Activated CD4-positive, alpha-beta T cell treated with anti-CD3 and anti-CD28 coated beads for 36 hours (primary cell): ENCODE measurements around the gene PPIL1. TPM values are rescaled to one million over a fixed set of nuclear protein-coding genes. Genes with fewer than 3 reads are reported as not detected.

ENCODE experiments used
- ATAC-seq: fragments of 200-7000 bp; cut with Tn5 transposase; one replicate; pipeline ENCODE4 v1.10.0; 2021; ENCODE audit warnings: mild to moderate bottlenecking, moderate library complexity
- CTCF ChIA-PET: fragments of 350-600 bp; sonication (Branson Sonifier 250); formaldehyde crosslinking; loops from one replicate; lab custom pipeline; 2021; ENCODE audit warnings: antibody characterized with exemption; lab: Charles Lee
- POLR2A ChIA-PET: fragments of 350-600 bp; sonication (Branson Sonifier 250); formaldehyde crosslinking; loops from one replicate; lab custom pipeline; 2021; ENCODE audit warnings: antibody characterized with exemption, inconsistent platforms; lab: Charles Lee
- DNase-seq: peaks from one replicate; pipeline ENCODE4 v3.0.0-alpha.2; 2020
- H3K27ac Mint-ChIP-seq: one replicate; pipeline ENCODE4 v1.8.0; 2021; ENCODE audit warnings: mixed read lengths
- H3K27me3 Mint-ChIP-seq: one replicate; pipeline ENCODE4 v1.8.0; 2021; ENCODE audit warnings: mixed read lengths
- H3K36me3 Mint-ChIP-seq: one replicate; pipeline ENCODE4 v1.8.0; 2021; ENCODE audit warnings: low read depth, mixed read lengths
- H3K4me1 Mint-ChIP-seq: one replicate; pipeline ENCODE4 v1.8.0; 2021; ENCODE audit warnings: mixed read lengths
- H3K4me3 Mint-ChIP-seq: one replicate; pipeline ENCODE4 v1.8.0; 2021; ENCODE audit warnings: mild to moderate bottlenecking, moderate library complexity, mixed read lengths
- H3K9me3 Mint-ChIP-seq: one replicate; pipeline ENCODE4 v1.8.0; 2021; ENCODE audit warnings: low read depth, mixed read lengths
- intact Hi-C, 2 experiments: fragments of 100-400 bp; cut with DNase I in 1 of 2; cut with micrococcal nuclease in 1 of 2; formaldehyde crosslinking; loops; one replicate each; pipeline versions ENCODE4 v1.14.2 to v1.15.1; 2022 to 2024; cut with DNase I, micrococcal nuclease
- total RNA-seq, 2 experiments: library from RNA; stranded (reverse); gene quantifications; one replicate each; pipeline ENCODE4 v1.2.3, GENCODE V29; 2021

PPIL1 gene
- total RNA-seq, 2 experiments from 2014 or later = 45.9 to 46.0 TPM

DNA sequence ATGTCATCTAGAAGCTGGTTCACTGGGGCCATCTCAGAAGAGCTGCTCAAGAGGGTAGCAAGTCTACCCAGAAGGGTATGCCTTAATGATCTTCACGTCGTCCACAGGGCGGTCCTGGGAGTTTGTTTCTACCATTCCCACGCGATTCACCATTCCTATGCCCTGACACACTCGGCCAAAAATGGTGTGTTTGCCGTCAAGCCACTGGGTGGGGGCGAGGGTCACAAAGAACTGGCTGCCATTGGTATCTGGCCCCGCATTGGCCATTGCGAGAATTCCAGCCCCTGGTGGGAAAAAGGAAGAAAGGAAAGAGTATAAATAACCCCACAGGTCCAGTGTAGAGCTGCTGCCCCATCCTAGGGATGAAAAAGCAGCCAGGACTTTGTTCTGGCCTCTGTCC lies 18.9 kb downstream of the PPIL1 start:
- CTCF ChIA-PET = no interaction called here
- no peak for ATAC-seq
- peaks cover 46% of the 10 kb centered on the region for H3K36me3 Mint-ChIP-seq

GRCh38 chr6:36853325-36853724 lies 21.3 kb downstream of the PPIL1 start:
- no peaks in the 10 kb centered on the region for H3K27me3 Mint-ChIP-seq
- H3K4me3 Mint-ChIP-seq = no peak overlapping the region
- intact Hi-C loops = no loop called here
- CTCF ChIA-PET = interaction anchor here (0.6 to 6.1 kb wide), 9 partner anchors 10 to 561 kb away, joined by 3 to 60 read pairs (median 4); partner anchors contain the start of gene PPIL1
- POLR2A ChIA-PET = no interaction called here
- ATAC-seq (no peak), DNase-seq (no peak)
- H3K27ac Mint-ChIP-seq = peak overlapping the region; percentile 20
- H3K36me3 Mint-ChIP-seq = peaks cover 50% of the 10 kb centered on the region
- peaks cover 4% of the 10 kb centered on the region for H3K9me3 Mint-ChIP-seq
- peaks cover 2% of the 10 kb centered on the region for H3K4me1 Mint-ChIP-seq

More for the DNA sequence above, 18.9 kb downstream of the PPIL1 start:
- intact Hi-C loops = no loop called here
- Mint-ChIP-seq H3K9me3 (peaks cover 3% of the 10 kb centered on the region), H3K4me1 (peaks cover 2% of the 10 kb centered on the region), H3K27me3 (no peaks in the 10 kb centered on the region), H3K27ac (no peak overlapping the region), H3K4me3 (no peak overlapping the region)
- no peak for DNase-seq
- POLR2A ChIA-PET = interaction anchor here (0.5 kb wide), 1 partner anchor 326 kb away, joined by 4 read pairs; no protein-coding TSS in a partner anchor

GRCh38 chr6:36852481-36853147 lies 22.0 kb downstream of the PPIL1 start:
- H3K4me3 Mint-ChIP-seq = no peak overlapping the region
- H3K27ac Mint-ChIP-seq = peak overlapping the region; percentile 20
- H3K4me1 Mint-ChIP-seq = peaks cover 2% of the 10 kb centered on the region
- ChIA-PET POLR2A (no interaction called here), CTCF (interaction anchor here (0.6 to 6.1 kb wide), 17 partner anchors 7 to 1140 kb away, joined by 3 to 60 read pairs (median 5); partner anchors contain the start of gene PPIL1)
- no peak for DNase-seq
- no peaks in the 10 kb centered on the region for H3K27me3 Mint-ChIP-seq
- peaks cover 4% of the 10 kb centered on the region for H3K9me3 Mint-ChIP-seq
- H3K36me3 Mint-ChIP-seq = peaks cover 50% of the 10 kb centered on the region
- ATAC-seq = no peak
- intact Hi-C loops = no loop called here

DNA sequence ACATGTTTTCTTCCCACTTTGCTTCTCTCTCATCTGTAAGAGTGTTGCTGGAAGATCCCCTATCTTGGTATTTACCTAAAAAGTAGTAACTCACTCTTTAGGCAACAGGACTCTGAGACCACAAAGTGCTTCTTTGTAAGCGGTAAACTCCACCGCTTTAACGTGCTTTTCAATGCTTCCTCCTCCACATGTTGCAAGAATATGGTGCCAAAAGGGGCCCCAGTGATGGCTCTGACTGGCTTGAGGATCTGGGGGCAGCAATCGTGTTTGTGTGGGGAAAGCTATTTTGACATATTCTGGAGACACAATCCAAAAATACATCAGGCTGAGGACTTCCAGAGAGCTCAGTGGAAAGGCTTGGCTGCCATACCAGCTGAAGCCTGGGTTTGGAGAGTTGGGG lies 23.0 kb downstream of the PPIL1 start:
- CTCF ChIA-PET = interaction anchor here (0.6 to 6.1 kb wide), 31 partner anchors 8 to 782 kb away, joined by 3 to 60 read pairs (median 4); partner anchors contain the start of gene PPIL1
- no peak overlapping the region for H3K4me3 Mint-ChIP-seq
- peaks cover 2% of the 10 kb centered on the region for H3K4me1 Mint-ChIP-seq
- DNase-seq = no peak
- H3K36me3 Mint-ChIP-seq = peaks cover 45% of the 10 kb centered on the region
- H3K9me3 Mint-ChIP-seq = peaks cover 4% of the 10 kb centered on the region
- POLR2A ChIA-PET = no interaction called here
- no peak overlapping the region for H3K27ac Mint-ChIP-seq
- H3K27me3 Mint-ChIP-seq = no peaks in the 10 kb centered on the region
- intact Hi-C loops = loop anchor here (1.0 to 2.0 kb wide), 2 partner anchors 85 kb away; no protein-coding TSS in a partner anchor
- no peak for ATAC-seq

GRCh38 chr6:36851149-36851614 lies 23.4 kb downstream of the PPIL1 start:
- no peaks in the 10 kb centered on the region for H3K27me3 Mint-ChIP-seq
- peaks cover 40% of the 10 kb centered on the region for H3K36me3 Mint-ChIP-seq
- DNase-seq = peak; percentile 56
- ATAC-seq = peak; percentile 23
- peaks cover 2% of the 10 kb centered on the region for H3K4me1 Mint-ChIP-seq
- CTCF ChIA-PET = interaction anchor here (0.6 to 6.1 kb wide), 31 partner anchors 9 to 1209 kb away, joined by 3 to 60 read pairs (median 4); partner anchors contain the start of gene PPIL1
- H3K27ac Mint-ChIP-seq = no peak overlapping the region
- no peak overlapping the region for H3K4me3 Mint-ChIP-seq
- H3K9me3 Mint-ChIP-seq = peaks cover 4% of the 10 kb centered on the region
- intact Hi-C loops = loop anchor here (1.0 to 2.0 kb wide), 2 partner anchors 84 to 85 kb away; no protein-coding TSS in a partner anchor
- POLR2A ChIA-PET = no interaction called here

DNA sequence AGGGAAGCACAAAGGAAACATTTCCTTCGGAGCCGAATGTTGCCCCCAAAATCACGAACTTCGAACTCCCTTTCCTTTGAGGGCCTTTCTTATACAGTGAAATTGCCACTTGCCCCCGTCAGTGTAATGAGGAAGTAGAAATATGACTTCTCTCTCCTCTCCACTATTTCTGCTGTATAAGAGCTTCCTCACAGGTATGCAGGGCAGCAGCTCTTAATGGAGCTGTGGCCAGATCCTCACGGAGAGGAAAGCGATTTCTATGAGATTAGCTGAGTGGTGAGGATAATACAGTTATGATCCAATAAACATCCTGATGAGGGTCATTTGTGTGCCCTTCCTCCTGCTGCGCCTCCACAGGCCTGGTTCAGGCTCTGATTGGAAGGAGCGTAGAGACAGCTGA lies 24.6 kb downstream of the PPIL1 start:
- ATAC-seq = no peak
- CTCF ChIA-PET = interaction anchor here (0.6 to 6.1 kb wide), 12 partner anchors 8 to 168 kb away, joined by 3 to 60 read pairs (median 12); no protein-coding TSS in a partner anchor
- peaks cover 4% of the 10 kb centered on the region for H3K9me3 Mint-ChIP-seq

DNA sequence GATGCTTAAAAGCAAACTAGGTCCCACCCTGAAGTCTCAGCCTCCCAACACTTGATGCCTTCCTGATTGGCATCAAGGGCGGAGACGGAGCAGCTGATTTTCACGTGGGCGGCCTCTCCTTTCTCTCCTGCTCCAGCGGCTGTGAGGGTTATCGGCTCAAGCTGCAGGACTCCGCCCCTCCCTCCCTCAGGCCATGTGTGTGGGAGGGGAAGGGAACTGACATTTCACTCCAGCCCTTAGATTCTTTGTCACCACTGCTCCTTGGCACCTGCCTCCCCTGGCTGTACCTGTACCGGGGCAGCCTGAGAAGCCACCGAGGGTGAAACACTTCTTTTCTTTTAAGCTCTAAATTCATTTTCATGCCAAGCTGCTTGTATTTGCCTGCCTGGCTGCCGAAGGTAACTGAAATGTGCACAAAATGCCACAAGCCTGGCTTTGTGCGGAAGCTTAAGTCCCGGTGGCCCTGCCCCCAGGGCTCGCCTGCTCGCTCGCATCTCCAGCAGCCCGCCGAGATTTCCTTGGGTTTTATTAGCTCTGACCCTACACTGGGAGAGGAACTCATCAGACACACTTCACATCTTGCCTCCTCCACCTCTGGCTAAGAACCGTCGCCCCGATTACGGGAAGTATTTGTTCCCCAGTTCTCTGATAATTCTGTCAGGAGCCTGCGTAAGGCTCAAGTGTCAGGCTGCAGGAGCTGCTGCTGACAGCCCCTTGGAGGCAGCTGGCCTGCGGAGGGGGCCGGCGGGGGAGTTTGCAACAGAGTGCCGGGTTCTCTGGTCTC lies 25.8 kb downstream of the PPIL1 start:
- ATAC-seq (no peak), DNase-seq (no peak)
- H3K27ac Mint-ChIP-seq = no peak overlapping the region
- ChIA-PET CTCF (interaction anchor here (0.6 to 6.1 kb wide), 20 partner anchors 8 to 754 kb away, joined by 3 to 60 read pairs (median 4); no protein-coding TSS in a partner anchor), POLR2A (interaction anchor here (0.6 to 1.5 kb wide), 3 partner anchors 19 to 79 kb away, joined by 3 read pairs; partner anchors contain the start of gene PPIL1)
- peaks cover 4% of the 10 kb centered on the region for H3K9me3 Mint-ChIP-seq
- no peaks in the 10 kb centered on the region for H3K27me3 Mint-ChIP-seq
- peaks cover 2% of the 10 kb centered on the region for H3K4me1 Mint-ChIP-seq
- intact Hi-C loops = no loop called here
- no peak overlapping the region for H3K4me3 Mint-ChIP-seq
- H3K36me3 Mint-ChIP-seq = peaks cover 29% of the 10 kb centered on the region

More for the DNA sequence above, 24.6 kb downstream of the PPIL1 start:
- Mint-ChIP-seq H3K27ac (no peak overlapping the region), H3K4me3 (no peak overlapping the region), H3K4me1 (peaks cover 2% of the 10 kb centered on the region), H3K27me3 (no peaks in the 10 kb centered on the region), H3K36me3 (peaks cover 34% of the 10 kb centered on the region)
- POLR2A ChIA-PET = no interaction called here
- no peak for DNase-seq
- intact Hi-C loops = loop anchor here in 1 of 2 experiments (2.0 kb wide), 1 partner anchor 83 kb away; no protein-coding TSS in a partner anchor

DNA sequence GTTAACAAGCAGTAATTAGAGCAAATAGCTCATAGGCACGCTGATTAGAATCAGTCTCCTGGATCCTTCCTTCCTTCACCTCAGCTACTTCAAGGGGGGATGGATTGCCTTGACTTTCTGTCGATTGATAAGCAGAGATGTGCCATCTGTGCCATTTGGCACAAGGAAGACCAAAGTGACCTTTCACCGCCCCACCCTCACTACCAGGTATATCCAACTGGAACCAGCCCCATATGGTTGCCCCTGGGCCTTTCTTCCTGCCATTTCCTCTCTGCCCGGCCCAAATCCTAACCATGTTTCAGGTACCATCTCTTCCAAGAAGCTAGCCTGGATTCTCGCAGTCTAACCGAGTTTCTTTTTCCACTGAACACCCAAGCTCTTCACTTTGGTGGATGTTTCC lies 26.6 kb downstream of the PPIL1 start:
- Mint-ChIP-seq H3K4me3 (no peak overlapping the region), H3K27ac (no peak overlapping the region), H3K4me1 (peaks cover 2% of the 10 kb centered on the region), H3K9me3 (peaks cover 4% of the 10 kb centered on the region), H3K36me3 (peaks cover 21% of the 10 kb centered on the region), H3K27me3 (no peaks in the 10 kb centered on the region)
- CTCF ChIA-PET = interaction anchor here (0.6 to 6.1 kb wide), 8 partner anchors 15 to 753 kb away, joined by 3 to 60 read pairs (median 4); no protein-coding TSS in a partner anchor
- DNase-seq (no peak), ATAC-seq (no peak)
- intact Hi-C loops = no loop called here
- POLR2A ChIA-PET = interaction anchor here (1.5 kb wide), 2 partner anchors 18 to 27 kb away, joined by 3 read pairs; partner anchors contain the start of gene PPIL1

DNA sequence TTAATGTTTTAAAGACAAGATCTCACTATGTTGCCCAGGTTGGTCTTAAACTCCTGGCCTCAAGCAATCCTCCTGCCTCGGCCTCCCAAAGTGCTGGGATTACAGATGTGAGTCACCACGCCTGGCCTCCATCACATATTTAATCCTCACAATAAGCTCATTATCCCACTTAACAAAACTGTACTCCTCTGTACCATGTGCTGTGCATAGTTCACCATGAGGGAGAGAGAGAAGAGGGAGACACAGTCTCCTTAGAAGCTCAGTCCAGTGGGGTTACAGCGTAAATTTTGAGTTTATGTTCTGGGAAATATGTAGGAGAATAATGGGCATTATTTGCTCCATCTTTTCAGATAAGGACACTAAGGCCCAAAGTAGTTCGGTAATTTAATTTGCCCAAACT lies 27.5 kb downstream of the PPIL1 start:
- peaks cover 20% of the 10 kb centered on the region for H3K36me3 Mint-ChIP-seq
- no peak for DNase-seq
- no peaks in the 10 kb centered on the region for H3K27me3 Mint-ChIP-seq
- CTCF ChIA-PET = interaction anchor here (0.8 to 1.1 kb wide), 2 partner anchors 187 to 232 kb away, joined by 3 to 9 read pairs; no protein-coding TSS in a partner anchor
- H3K27ac Mint-ChIP-seq = no peak overlapping the region
- H3K4me1 Mint-ChIP-seq = peaks cover 2% of the 10 kb centered on the region
- peaks cover 4% of the 10 kb centered on the region for H3K9me3 Mint-ChIP-seq
- ATAC-seq = no peak
- no peak overlapping the region for H3K4me3 Mint-ChIP-seq
- POLR2A ChIA-PET = interaction anchor here (0.5 to 1.5 kb wide), 2 partner anchors 17 to 802 kb away, joined by 3 to 7 read pairs; no protein-coding TSS in a partner anchor
- intact Hi-C loops = no loop called here

DNA sequence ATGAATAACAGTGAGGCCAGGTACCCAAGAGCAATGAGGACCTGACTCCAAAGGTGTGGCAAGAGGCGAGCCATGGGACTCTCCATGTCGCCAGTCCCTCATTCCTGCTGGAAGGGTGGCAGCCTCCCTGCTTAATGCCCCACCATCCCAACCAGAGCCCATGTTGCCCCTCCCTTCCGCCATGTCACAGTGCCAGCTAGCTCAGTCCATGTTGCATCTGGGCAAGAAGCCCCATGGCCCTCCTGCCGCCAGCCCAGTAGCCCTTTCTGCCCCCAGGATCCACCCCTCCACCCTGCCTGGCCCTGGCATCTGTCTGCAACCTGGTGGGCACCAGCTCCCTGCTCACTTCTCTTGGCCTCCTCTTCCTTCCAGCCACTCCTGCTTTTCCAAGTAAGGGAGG lies 29.4 kb downstream of the PPIL1 start:
- H3K27me3 Mint-ChIP-seq = peaks cover 7% of the 10 kb centered on the region
- no peak overlapping the region for H3K27ac Mint-ChIP-seq
- H3K9me3 Mint-ChIP-seq = no peaks in the 10 kb centered on the region
- DNase-seq = no peak
- intact Hi-C loops = no loop called here
- no peak for ATAC-seq
- POLR2A ChIA-PET = no interaction called here
- H3K36me3 Mint-ChIP-seq = peaks cover 3% of the 10 kb centered on the region
- no peak overlapping the region for H3K4me3 Mint-ChIP-seq
- CTCF ChIA-PET = interaction anchor here (0.6 to 1.0 kb wide), 2 partner anchors 75 to 379 kb away, joined by 3 read pairs; no protein-coding TSS in a partner anchor
- H3K4me1 Mint-ChIP-seq = peaks cover 7% of the 10 kb centered on the region
